ENCODE results near the gene MICAL2.

MICAL2 gene

GRCh38 chr11:12160231-12160630 lies 49.8 kb downstream of the MICAL2 start:
- no peak for DNase-seq

- DNase-seq = no peak
These were observed 50.3 kb downstream of the MICAL2 start for GRCh38 chr11:12160680-12161079.

- no peak for DNase-seq
These were observed 50.7 kb downstream of the MICAL2 start for GRCh38 chr11:12161137-12161536.

- DNase-seq = no peak
These were observed 51.4 kb downstream of the MICAL2 start for GRCh38 chr11:12161603-12162350.

- DNase-seq = no peak
These were observed 52.3 kb downstream of the MICAL2 start for GRCh38 chr11:12162652-12163051.

- no peak for DNase-seq
These were observed 53.0 kb downstream of the MICAL2 start for GRCh38 chr11:12163181-12163941.

GRCh38 chr11:12164061-12165014 lies 53.9 kb downstream of the MICAL2 start:
- no peak for DNase-seq

GRCh38 chr11:12165237-12165875 lies 55.0 kb downstream of the MICAL2 start:
- DNase-seq = no peak

GRCh38 chr11:12166299-12167060 lies 56.1 kb downstream of the MICAL2 start:
- DNase-seq = no peak

GRCh38 chr11:12167061-12168000 lies 56.9 kb downstream of the MICAL2 start:
- DNase-seq = no peak

- DNase-seq = no peak
These were observed 57.7 kb downstream of the MICAL2 start for GRCh38 chr11:12168114-12168513.

GRCh38 chr11:12169822-12170221 lies 59.4 kb downstream of the MICAL2 start:
- no peak for DNase-seq

- no peak for DNase-seq
These were observed 60.1 kb downstream of the MICAL2 start for GRCh38 chr11:12170501-12170900.

GRCh38 chr11:12170984-12171383 lies 60.6 kb downstream of the MICAL2 start:
- DNase-seq = no peak

- no peak for DNase-seq
These were observed 61.5 kb downstream of the MICAL2 start for GRCh38 chr11:12171921-12172320.

GRCh38 chr11:12172493-12173013 lies 62.2 kb downstream of the MICAL2 start:
- no peak for DNase-seq

GRCh38 chr11:12173111-12173510 lies 62.7 kb downstream of the MICAL2 start:
- DNase-seq = no peak

GRCh38 chr11:12174128-12174476 lies 63.7 kb downstream of the MICAL2 start:
- no peak for DNase-seq

GRCh38 chr11:12174477-12175143 lies 64.2 kb downstream of the MICAL2 start:
- no peak for DNase-seq

- no peak for DNase-seq
These were observed 65.4 kb downstream of the MICAL2 start for GRCh38 chr11:12175694-12176241.
